Spleen (tissue), 11 donors: ENCODE measurements around the gene HOXA10. TPM values are rescaled to one million over a fixed set of nuclear protein-coding genes. Genes with fewer than 3 reads are reported as not detected.

Experiments
- DNase-seq: peaks from one replicate; pipeline ENCODE4 v3.0.0-alpha.2; 2020
- H3K27ac ChIP-seq, 8 donors: fragments of 200-600 bp; sonication (generic) in 7 of 8; 1 replicate in 4 of 8; 2 replicates in 4 of 8; pipeline versions ENCODE4 v1.5.0 to v1.8.0; 2016 to 2021; ENCODE audit warnings: inconsistent platforms in 4 of 8, mild to moderate bottlenecking in 4 of 8, moderate library complexity in 1 of 8
- H3K27me3 ChIP-seq, 7 donors: fragments of 200-600 bp; sonication (generic) in 6 of 7; replicated peaks in 1 of 7; 1 replicate in 4 of 7; 2 replicates in 3 of 7; pipeline versions ENCODE4 v1.5.0 to v1.8.0; 2016 to 2021; ENCODE audit warnings: inconsistent platforms in 3 of 7, mild to moderate bottlenecking in 1 of 7
- H3K36me3 ChIP-seq, 6 donors: fragments of 200-600 bp; sonication (generic) in 5 of 6; 1 replicate in 4 of 6; 2 replicates in 2 of 6; pipeline versions ENCODE4 v1.5.0 to v1.8.0; 2016 to 2021; ENCODE audit warnings: inconsistent platforms in 2 of 6
- H3K4me1 ChIP-seq, 6 donors: fragments of 200-600 bp; sonication (generic) in 5 of 6; 1 replicate in 3 of 6; 2 replicates in 3 of 6; pipeline versions ENCODE4 v1.5.0 to v1.8.0; 2016 to 2021; ENCODE audit warnings: inconsistent platforms in 3 of 6
- H3K4me3 ChIP-seq, 8 donors: fragments of 200-600 bp; sonication (generic) in 7 of 8; 1 replicate in 4 of 8; 2 replicates in 4 of 8; pipeline versions ENCODE4 v1.5.0 to v1.8.0; 2016 to 2021; ENCODE audit warnings: inconsistent platforms in 4 of 8, mild to moderate bottlenecking in 4 of 8, moderate library complexity in 2 of 8
- H3K9me3 ChIP-seq, 8 donors: fragments of 200-600 bp; sonication (generic) in 7 of 8; 1 replicate in 4 of 8; 2 replicates in 4 of 8; pipeline versions ENCODE4 v1.5.0 to v1.8.0; 2016 to 2021; ENCODE audit warnings: inconsistent platforms in 4 of 8
- CTCF ChIP-seq, 11 experiments: fragments of 200-600 bp in 7 of 11; fragments of 450-650 bp in 4 of 11; sonication (generic) in 4 of 11; IDR thresholded peaks in 8 of 11; conservative IDR thresholded peaks in 3 of 11; 1 replicate in 7 of 11; 2 replicates in 4 of 11; pipeline versions ENCODE4 v1.4.0 to v1.8.0; 2016 to 2021; ENCODE audit warnings: antibody characterized with exemption in 11 of 11, inconsistent platforms in 4 of 11, mild to moderate bottlenecking in 1 of 11
- POLR2A ChIP-seq, 3 donors: fragments of 450-650 bp; IDR thresholded peaks; one replicate each; pipeline ENCODE4 v1.5.1; 2017; ENCODE audit warnings: antibody characterized with exemption in 3 of 3, mild to moderate bottlenecking in 1 of 3
- POLR2AphosphoS5 ChIP-seq, 3 donors: sonication (generic); formaldehyde crosslinking; IDR thresholded peaks; one replicate each; pipeline ENCODE4 v1.5.1; 2017; ENCODE audit warnings: antibody characterized with exemption in 3 of 3
- WGBS, 5 donors: extraction: QIAGEN DNeasy Blood & Tissue Kit in 3 of 5; methylation state at CpG; one replicate each; pipeline versions ENCODE4 v1.1.5 to v1.1.7; 2013 to 2018; 5-methylcytosine and 5-hydroxymethylcytosine counted together
- intact Hi-C: fragments of 100-400 bp; cut with DNase I; formaldehyde crosslinking; loops from one replicate; pipeline ENCODE4 v1.15.0; 2023; ENCODE audit warnings: low total_unique reads
- polyA plus RNA-seq, 3 donors: library from polyadenylated mRNA; stranded (reverse); fragments of 200-250 nt; gene quantifications; one replicate each; pipeline ENCODE4 v1.2.1, GENCODE V29; 2013
- total RNA-seq, 7 donors: library from RNA; depleted of rRNA in 3 of 7; stranded (reverse); fragments of >200 nt in 3 of 7; fragmentation: NEBNext Ultra II Directional in 4 of 7; extraction: Animal tissue kit (Norgen Biotek cat#: 25700) in 4 of 7; gene quantifications; one replicate each; pipeline versions ENCODE4 v1.1.0 to v1.2.1, GENCODE V29; 2016 to 2021
- donor health status: healthy with polysubstance abuse.
- donor health status: DM: no; HTN: no; CAD: no; lungs with moderate emphysema.
- donor health status: DM: no; HTN: no; CAD: no.
- donor health status: Bipolar disorder and iron deficiency.
- donor health status: healthy.
- donor health status: DM: no; HTN: no; CAD: no.
- donor health status: DM: yes; HTN: yes; CAD: no.

The HOXA10 gene
- total and polyA plus RNA-seq, 10 donors, result 0.05 to 0.72 (median 0.20) TPM; not detected in 4

GRCh38 chr7:27207348-27207985 is 33.3 kb upstream of the HOXA10 start:
- Histone ChIP-seq H3K27me3 (peaks cover 9 to 100% (median 96%) of the 10 kb centered on the region in 7 donors), H3K9me3 (no peaks in the 10 kb centered on the region), H3K36me3 (no peaks in the 10 kb centered on the region), H3K27ac (no peak overlapping the region), H3K4me1 (peaks cover 10 to 41% (median 23%) of the 10 kb centered on the region in 6 donors), H3K4me3 (no peak overlapping the region)
- intact Hi-C loops, result loop anchor here (5.0 kb wide), 1 partner anchor 370 kb away; no protein-coding TSS in a partner anchor
- DNase-seq, result no peak
- TF ChIP-seq POLR2A (IDR thresholded peaks at IDR 0.05), result no peak
- WGBS, 5 donors, result 16 to 32% (median 21%) methylated on average over 7 of the region's 7 CpGs

- H3K4me3 ChIP-seq, result peak overlapping the region in 1 of 8 donors; percentile 36
- no peak for DNase-seq
- 6 to 12% (median 8%) methylated on average over 42 to 52 of the region's 52 CpGs for WGBS, 5 donors
These were observed 31.5 kb upstream of the HOXA10 start for GRCh38 chr7:27205325-27206280.

GRCh38 chr7:27204851-27205322 is 30.8 kb upstream of the HOXA10 start:
- H3K27me3 ChIP-seq, result peaks cover 21 to 100% (median 96%) of the 10 kb centered on the region in 7 donors
- H3K4me3 ChIP-seq, result peak overlapping the region in 2 of 8 donors; percentile 22 to 36
- peak; percentile 77 for DNase-seq
- no peaks in the 10 kb centered on the region for H3K36me3 ChIP-seq
- no peaks in the 10 kb centered on the region for H3K9me3 ChIP-seq
- TF ChIP-seq POLR2AphosphoS5 (IDR thresholded peaks at IDR 0.05), result peak in 1 of 3 donors; percentile 40
- no peak for TF ChIP-seq CTCF (IDR thresholded peaks at IDR 0.05 in 8 of 11, conservative IDR thresholded peaks at IDR 0.05 in 3 of 11)
- TF ChIP-seq POLR2A (IDR thresholded peaks at IDR 0.05), result no peak
- peaks cover 12 to 53% (median 39%) of the 10 kb centered on the region in 6 donors for H3K4me1 ChIP-seq
- intact Hi-C loops, result loop anchor here (5.0 kb wide), 1 partner anchor 372 kb away; no protein-coding TSS in a partner anchor
- WGBS, 5 donors, result 5 to 13% (median 9%) methylated on average over 13 to 41 of the region's 41 CpGs
- no peak overlapping the region for H3K27ac ChIP-seq

More at GRCh38 chr7:27205325-27206280, 31.5 kb upstream of the HOXA10 start:
- no peak for TF ChIP-seq POLR2A (IDR thresholded peaks at IDR 0.05)
- TF ChIP-seq CTCF (IDR thresholded peaks at IDR 0.05 in 8 of 11, conservative IDR thresholded peaks at IDR 0.05 in 3 of 11), result no peak
- TF ChIP-seq POLR2AphosphoS5 (IDR thresholded peaks at IDR 0.05), result no peak
- peaks cover 17 to 100% (median 96%) of the 10 kb centered on the region in 7 donors for H3K27me3 ChIP-seq
- peaks cover 10 to 54% (median 36%) of the 10 kb centered on the region in 6 donors for H3K4me1 ChIP-seq
- intact Hi-C loops, result loop anchor here (5.0 kb wide), 1 partner anchor 372 kb away; no protein-coding TSS in a partner anchor
- H3K9me3 ChIP-seq, result no peaks in the 10 kb centered on the region
- H3K36me3 ChIP-seq, result no peaks in the 10 kb centered on the region
- H3K27ac ChIP-seq, result no peak overlapping the region

GRCh38 chr7:27203964-27204594 is 30.0 kb upstream of the HOXA10 start:
- Histone ChIP-seq H3K27ac (no peak overlapping the region), H3K4me1 (peaks cover 12 to 58% (median 43%) of the 10 kb centered on the region in 6 donors), H3K36me3 (no peaks in the 10 kb centered on the region), H3K9me3 (no peaks in the 10 kb centered on the region), H3K4me3 (no peak overlapping the region), H3K27me3 (peaks cover 19 to 100% (median 94%) of the 10 kb centered on the region in 7 donors)
- 17 to 27% (median 19%) methylated on average over 4 of the region's 4 CpGs for WGBS, 5 donors
- intact Hi-C loops, result no loop called here
- no peak for DNase-seq
- TF ChIP-seq POLR2AphosphoS5 (IDR thresholded peaks at IDR 0.05) (no peak), POLR2A (IDR thresholded peaks at IDR 0.05) (no peak), CTCF (IDR thresholded peaks at IDR 0.05 in 8 of 11, conservative IDR thresholded peaks at IDR 0.05 in 3 of 11) (no peak)
